H1 (cell line): Measurements from ENCODE around the gene OR4K14. TPM values are rescaled to one million over a fixed set of nuclear protein-coding genes. Genes with fewer than 3 reads are reported as not detected.

Experiments
- CTCF ChIA-PET: fragments of 300-600 bp; sonication (Branson Sonifier 250); formaldehyde crosslinking; loops from one replicate; lab custom pipeline; 2021; ENCODE audit not compliant: partially characterized antibody; lab: Charles Lee
- POLR2A ChIA-PET: fragments of 300-600 bp; sonication (Branson Sonifier 250); formaldehyde crosslinking; loops from one replicate; lab custom pipeline; 2021; ENCODE audit warnings: inconsistent platforms; ENCODE audit not compliant: partially characterized antibody; lab: Charles Lee
- DNase-seq, 2 experiments: peaks; one replicate each; pipeline versions ENCODE4 v3.0.0 to v3.0.0-alpha.2; 2010 to 2022; ENCODE audit warnings: low spot score in 2 of 2, low read depth in 1 of 2, mixed read lengths in 1 of 2
- FAIRE-seq: peaks from 2 replicates; lab custom pipeline; 2011; peaks lifted over from hg19 to GRCh38; lab: Jason Lieb, UNC
- H2AFZ ChIP-seq: 2 replicates; pipeline ENCODE4 v1.8.1; 2012; ENCODE audit warnings: low read length, inconsistent platforms
- H2AK5ac ChIP-seq: 2 replicates; pipeline ENCODE4 v1.6.1; 2013; ENCODE audit warnings: low read depth, low read length
- H2BK120ac ChIP-seq: replicated peaks from 2 replicates; pipeline ENCODE3; 2013; ENCODE audit warnings: low read depth, low read length, inconsistent platforms
- H2BK12ac ChIP-seq: 2 replicates; pipeline ENCODE4 v1.6.1; 2013; ENCODE audit warnings: low read depth, low read length
- H2BK15ac ChIP-seq: 2 replicates; pipeline ENCODE4 v1.6.1; 2013; ENCODE audit warnings: low read length
- H2BK20ac ChIP-seq: 2 replicates; pipeline ENCODE4 v1.6.1; 2013; ENCODE audit warnings: low read length
- H2BK5ac ChIP-seq: 2 replicates; pipeline ENCODE4 v1.6.1; 2013; ENCODE audit warnings: low read depth, low read length
- H3K14ac ChIP-seq: 2 replicates; pipeline ENCODE4 v1.6.1; 2013; ENCODE audit warnings: inconsistent platforms; ENCODE audit not compliant: insufficient read length
- H3K18ac ChIP-seq: 2 replicates; pipeline ENCODE4 v1.6.1; 2013; ENCODE audit warnings: low read length; ENCODE audit errors: extremely low read depth
- H3K23ac ChIP-seq: 2 replicates; pipeline ENCODE4 v1.6.1; 2013; ENCODE audit warnings: inconsistent platforms; ENCODE audit not compliant: insufficient read length
- H3K23me2 ChIP-seq: 2 replicates; pipeline ENCODE4 v1.6.1; 2013; ENCODE audit warnings: low read depth, low read length
- H3K27ac ChIP-seq: 2 replicates; pipeline ENCODE4 v1.6.1; 2011; ENCODE audit warnings: low read depth, low read length, inconsistent platforms
- H3K27me3 ChIP-seq, 4 experiments: replicated peaks in 1 of 4; 1 replicate in 1 of 4; 2 replicates in 3 of 4; pipeline versions ENCODE4 v1.6.1 to v1.8.1; 2011 to 2013; ENCODE audit warnings: low read length in 3 of 4, mild to moderate bottlenecking in 3 of 4, inconsistent platforms in 2 of 4, mixed read lengths in 2 of 4, moderate library complexity in 1 of 4; ENCODE audit not compliant: control insufficient read depth in 3 of 4, insufficient read depth in 3 of 4; ENCODE audit errors: extremely low read depth in 1 of 4
- H3K36me3 ChIP-seq, 4 experiments: 2 replicates each; pipeline versions ENCODE4 v1.6.1 to v1.8.1; 2011 to 2013; ENCODE audit warnings: mild to moderate bottlenecking in 4 of 4, low read length in 3 of 4, moderate library complexity in 2 of 4, control low read depth in 1 of 4, inconsistent platforms in 1 of 4; ENCODE audit not compliant: insufficient read depth in 4 of 4, control insufficient read depth in 2 of 4
- H3K4ac ChIP-seq: replicated peaks from 2 replicates; pipeline ENCODE3; 2013; ENCODE audit warnings: low read length, low read depth, mixed read lengths, inconsistent platforms; ENCODE audit not compliant: insufficient read length
- H3K4me1 ChIP-seq, 4 experiments: replicated peaks in 1 of 4; 1 replicate in 1 of 4; 2 replicates in 3 of 4; pipeline versions ENCODE4 v1.6.1 to v1.8.1; 2011 to 2013; ENCODE audit warnings: low read length in 3 of 4, inconsistent platforms in 2 of 4, mixed read lengths in 1 of 4; ENCODE audit not compliant: insufficient read depth in 4 of 4, control insufficient read depth in 3 of 4
- H3K4me2 ChIP-seq, 2 experiments: 2 replicates each; pipeline versions ENCODE4 v1.6.1 to v1.8.1; 2011 to 2013; ENCODE audit warnings: low read depth in 2 of 2, low read length in 2 of 2, control low read depth in 1 of 2, inconsistent platforms in 1 of 2, mild to moderate bottlenecking in 1 of 2; ENCODE audit not compliant: insufficient read depth in 1 of 2
- H3K4me3 ChIP-seq, 4 experiments: fragments of 200-600, 300-600 bp in 1 of 4; sonication (generic), shearing (Covaris generic), sonication (Bioruptor Twin) in 1 of 4; 2 replicates each; pipeline versions ENCODE4 v1.5.1 to v1.8.1; 2011 to 2016; ENCODE audit warnings: low read length in 4 of 4, low read depth in 3 of 4, control low read depth in 2 of 4, inconsistent platforms in 2 of 4, mild to moderate bottlenecking in 2 of 4, mixed read lengths in 1 of 4, moderate library complexity in 1 of 4; ENCODE audit not compliant: insufficient read depth in 2 of 4; ENCODE audit errors: extremely low read depth in 1 of 4
- H3K56ac ChIP-seq: replicated peaks from 2 replicates; pipeline ENCODE3; 2013; ENCODE audit warnings: low read depth, mild to moderate bottlenecking, mixed read lengths, low read length, inconsistent platforms; ENCODE audit not compliant: insufficient read length
- H3K79me1 ChIP-seq: 2 replicates; pipeline ENCODE4 v1.6.1; 2013; ENCODE audit warnings: low read depth, low read length, control low read depth
- H3K79me2 ChIP-seq, 2 experiments: 2 replicates each; pipeline versions ENCODE4 v1.6.1 to v1.8.1; 2012 to 2013; ENCODE audit warnings: low read length in 2 of 2, mild to moderate bottlenecking in 2 of 2, inconsistent platforms in 1 of 2; ENCODE audit not compliant: insufficient read depth in 2 of 2, control insufficient read depth in 1 of 2
- H3K9ac ChIP-seq, 4 experiments: replicated peaks in 1 of 4; 1 replicate in 1 of 4; 2 replicates in 3 of 4; pipeline versions ENCODE4 v1.6.1 to v1.8.1; 2011 to 2013; ENCODE audit warnings: low read depth in 3 of 4, low read length in 3 of 4, control low read depth in 2 of 4, mild to moderate bottlenecking in 2 of 4, moderate library complexity in 2 of 4, inconsistent platforms in 1 of 4; ENCODE audit errors: extremely low read depth in 1 of 4
- H3K9me3 ChIP-seq, 2 experiments: 2 replicates each; pipeline versions ENCODE4 v1.6.1 to v1.8.1; 2012 to 2013; ENCODE audit warnings: mild to moderate bottlenecking in 2 of 2, moderate library complexity in 2 of 2, control low read depth in 1 of 2, inconsistent platforms in 1 of 2, low read depth in 1 of 2, low read length in 1 of 2, mixed read lengths in 1 of 2; ENCODE audit not compliant: insufficient read depth in 2 of 2
- H4K20me1 ChIP-seq, 2 experiments: replicated peaks in 1 of 2; 2 replicates each; pipeline versions ENCODE3 to v1.8.1; 2011 to 2013; ENCODE audit warnings: inconsistent platforms in 2 of 2, low read length in 2 of 2, mild to moderate bottlenecking in 1 of 2; ENCODE audit not compliant: insufficient read depth in 2 of 2, control insufficient read depth in 1 of 2
- H4K5ac ChIP-seq: 2 replicates; pipeline ENCODE4 v1.6.1; 2013; ENCODE audit warnings: low read length, low read depth, mixed read lengths, inconsistent platforms; ENCODE audit not compliant: insufficient read length
- H4K8ac ChIP-seq: 2 replicates; pipeline ENCODE4 v1.8.0; 2013; ENCODE audit warnings: mild to moderate bottlenecking, moderate library complexity, low read length, inconsistent platforms; ENCODE audit not compliant: insufficient read depth; ENCODE audit errors: extremely low read depth
- H4K91ac ChIP-seq: replicated peaks from 2 replicates; pipeline ENCODE3; 2013; ENCODE audit warnings: low read length, mixed read lengths, inconsistent platforms; ENCODE audit not compliant: insufficient read length
- BACH1 ChIP-seq: IDR thresholded peaks from 2 replicates; pipeline ENCODE4 v1.6.1; 2012; ENCODE audit warnings: low read length, improper control_type of control experiment
- CHD2 ChIP-seq: IDR thresholded peaks from 2 replicates; pipeline ENCODE4 v1.6.1; 2012; ENCODE audit warnings: low read length, improper control_type of control experiment
- TAF7 ChIP-seq: optimal IDR thresholded peaks from 2 replicates; pipeline ENCODE3; 2011; ENCODE audit warnings: low read depth, mild to moderate bottlenecking, inconsistent platforms, low read length, moderate library complexity, borderline replicate concordance
- WGBS, 2 experiments: shearing (Covaris generic) in 1 of 2; methylation state at CpG; one replicate each; pipeline versions ENCODE4 v1.1.6 to v1.1.7; 2013 to 2015; ENCODE audit warnings: low lambda C conversion rate in 2 of 2, mixed read lengths in 2 of 2, inconsistent platforms in 1 of 2, low coverage in 1 of 2, missing lambda C conversion rate in 1 of 2; ENCODE audit not compliant: insufficient replicate concordance in 2 of 2, insufficient coverage in 1 of 2, insufficient read length in 1 of 2; ENCODE audit errors: extremely low coverage in 1 of 2, missing lambda C conversion rate in 1 of 2; 5-methylcytosine and 5-hydroxymethylcytosine counted together
- polyA plus RNA-seq, 7 experiments: library from polyadenylated mRNA; depleted of rRNA in 3 of 7; stranded (reverse) in 5 of 7; unstranded in 2 of 7; fragments of >200 nt in 5 of 7; fragments of 200-250 nt in 2 of 7; gene quantifications; 1 replicate in 5 of 7; 2 replicates in 1 of 7; 4 replicates in 1 of 7; pipeline versions ENCODE4 v1.2.1 to v1.2.3, GENCODE V29; 2011 to 2013; ENCODE audit warnings: missing spikeins in 2 of 7, mixed read lengths in 2 of 7
- total RNA-seq: library from RNA; stranded (reverse); fragmentation: NEBNext Ultra II Directional; extraction: Animal tissue kit (Norgen Biotek cat#: 25700); gene quantifications from 2 replicates; pipeline ENCODE4 v1.2.1, GENCODE V29; 2021

Gene OR4K14
- total and polyA plus RNA-seq, 2 of the 8 experiments (the other 6 are each of a cell fraction or from before 2014, with no cell fraction given): not detected

DNA sequence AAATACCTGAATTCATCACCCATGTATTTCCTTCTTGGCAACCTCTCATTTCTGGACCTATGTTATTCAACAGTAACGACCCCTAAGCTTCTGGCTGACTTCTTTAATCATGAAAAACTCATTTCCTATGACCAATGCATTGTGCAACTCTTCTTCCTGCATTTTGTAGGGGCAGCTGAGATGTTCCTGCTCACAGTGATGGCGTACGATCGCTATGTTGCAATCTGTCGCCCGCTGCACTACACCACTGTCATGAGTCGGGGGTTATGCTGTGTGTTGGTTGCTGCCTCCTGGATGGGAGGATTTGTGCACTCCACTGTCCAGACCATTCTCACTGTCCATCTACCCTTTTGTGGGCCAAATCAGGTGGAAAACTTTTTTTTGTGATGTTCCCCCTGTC lies 16.8 kb downstream of the OR4K14 start:
- H3K9me3 ChIP-seq: peaks cover 27 to 37% of the 10 kb centered on the region in 2 experiments
- FAIRE-seq: no peak
- TF ChIP-seq BACH1 (no peak), CHD2 (no peak), TAF7 (no peak)

More for the DNA sequence above, 16.8 kb downstream of the OR4K14 start:
- CTCF ChIA-PET: no interaction called here
- POLR2A ChIA-PET: no interaction called here
- Histone ChIP-seq H3K79me2 (no peaks in the 10 kb centered on the region), H3K23me2 (no peaks in the 10 kb centered on the region), H3K56ac (no peak overlapping the region), H3K27ac (no peak overlapping the region), H3K23ac (no peak overlapping the region), H3K9ac (no peak overlapping the region), H2BK120ac (no peak overlapping the region), H2BK5ac (no peak overlapping the region), H4K8ac (no peak overlapping the region), H2BK12ac (no peak overlapping the region), H2BK15ac (no peak overlapping the region), H2BK20ac (no peak overlapping the region), H3K14ac (no peak overlapping the region), H3K4me3 (no peak overlapping the region), H3K27me3 (no peaks in the 10 kb centered on the region), H3K4ac (no peak overlapping the region), H3K36me3 (no peaks in the 10 kb centered on the region; a peak in 1 of 8 replicates), H3K79me1 (no peaks in the 10 kb centered on the region), H3K4me1 (no peaks in the 10 kb centered on the region), H4K5ac (no peak overlapping the region), H4K91ac (no peak overlapping the region), H3K4me2 (no peak overlapping the region), H3K18ac (no peak overlapping the region), H2AFZ (no peak overlapping the region), H4K20me1 (no peaks in the 10 kb centered on the region), H2AK5ac (no peak overlapping the region)
- 81% methylated on average over 7 of the region's 7 CpGs; no CpG with 5 or more reads in 1 of the 2 experiments for WGBS, 2 experiments
- no peak for DNase-seq
